Stimulated activated CD8-positive, alpha-beta memory T cell treated with anti-CD3 and anti-CD28 coated beads, Interleukin-15, amount 100 ng/mL, for 4 hours (primary cell): Measurements from ENCODE around the gene MYO3B.

ENCODE experiments used
- DNase-seq, 2 donors: peaks; one replicate each; pipeline ENCODE4 v3.0.0-alpha.2; 2020; ENCODE audit warnings: low read depth in 2 of 2

MYO3B gene

DNA sequence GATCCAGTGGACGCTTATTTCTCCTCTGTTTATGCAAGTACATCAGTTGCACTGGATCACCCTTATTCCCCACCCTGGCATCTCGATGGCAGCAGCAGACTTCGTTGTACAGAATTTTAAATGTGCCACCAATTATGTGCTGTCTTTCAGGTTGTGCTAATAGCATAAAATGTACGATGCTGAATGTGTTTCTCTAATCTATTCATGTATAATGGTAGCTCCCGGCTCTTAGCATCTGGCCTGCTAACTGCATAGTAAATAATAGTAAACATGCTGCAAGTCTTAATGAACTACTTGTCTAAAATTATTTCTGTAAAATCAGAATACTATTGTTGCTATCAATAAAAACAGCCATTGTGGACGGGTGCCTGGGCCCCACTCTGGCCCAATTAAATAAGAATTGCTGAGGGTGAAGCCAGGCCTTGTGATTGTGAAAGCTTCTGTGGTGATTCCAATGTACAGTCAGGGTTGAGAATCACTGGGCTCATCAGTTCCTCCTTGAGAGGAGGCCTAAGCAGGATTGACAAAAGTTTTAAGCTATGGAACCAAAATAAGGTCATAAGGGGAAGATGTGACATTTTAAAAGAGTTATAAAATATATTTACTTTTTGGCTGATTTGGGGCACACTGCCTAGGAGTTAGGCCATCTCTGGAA, 14.4 kb upstream of the MYO3B start:
- DNase-seq: no peak

GRCh38 chr2:170165129-170165528, 12.8 kb upstream of the MYO3B start:
- no peak for DNase-seq

DNA sequence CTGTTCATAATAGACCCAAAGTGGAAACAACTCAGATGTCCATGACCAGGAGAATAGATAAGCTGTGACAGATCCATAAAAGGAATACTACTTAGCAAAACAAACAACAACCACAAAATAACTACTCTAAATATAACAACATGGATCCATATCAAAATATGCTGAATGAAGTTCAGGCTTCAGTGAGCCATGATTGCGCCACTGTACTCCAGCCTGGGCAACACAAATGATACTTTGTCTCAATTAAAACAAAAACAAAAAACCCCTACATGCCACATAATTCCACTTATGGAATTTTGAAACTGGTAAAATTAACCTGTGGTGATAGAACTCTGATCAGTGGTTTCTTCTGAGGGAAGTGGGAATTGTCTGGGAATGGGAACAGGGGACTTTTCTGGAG, 11.2 kb upstream of the MYO3B start:
- no peak for DNase-seq

- DNase-seq: no peak
Measured at GRCh38 chr2:170170281-170171040, 7.5 kb upstream of the MYO3B start.

GRCh38 chr2:170176212-170176611, 1.7 kb upstream of the MYO3B start:
- DNase-seq: no peak

- DNase-seq: no peak
Measured at GRCh38 chr2:170180031-170180566, 2.2 kb downstream of the MYO3B start.

DNA sequence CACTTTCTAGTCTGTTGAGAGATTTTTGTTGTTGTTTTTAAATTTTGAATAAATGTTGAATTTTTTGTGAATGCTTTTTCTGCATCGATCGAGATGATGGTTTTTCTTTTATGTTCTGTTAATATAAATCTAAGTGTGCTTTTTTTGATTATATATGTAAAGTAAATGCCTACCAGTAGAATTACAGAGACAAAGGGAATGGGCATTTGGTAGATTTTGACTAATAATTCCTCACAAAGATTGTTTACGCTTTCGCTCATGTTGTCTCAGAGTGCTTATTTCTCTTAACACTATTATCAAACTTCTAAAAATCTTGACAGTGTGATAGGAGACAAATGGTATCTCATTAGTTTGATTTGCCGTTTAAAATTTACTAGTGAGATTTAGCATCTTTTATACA, 3.7 kb downstream of the MYO3B start:
- no peak for DNase-seq

DNA sequence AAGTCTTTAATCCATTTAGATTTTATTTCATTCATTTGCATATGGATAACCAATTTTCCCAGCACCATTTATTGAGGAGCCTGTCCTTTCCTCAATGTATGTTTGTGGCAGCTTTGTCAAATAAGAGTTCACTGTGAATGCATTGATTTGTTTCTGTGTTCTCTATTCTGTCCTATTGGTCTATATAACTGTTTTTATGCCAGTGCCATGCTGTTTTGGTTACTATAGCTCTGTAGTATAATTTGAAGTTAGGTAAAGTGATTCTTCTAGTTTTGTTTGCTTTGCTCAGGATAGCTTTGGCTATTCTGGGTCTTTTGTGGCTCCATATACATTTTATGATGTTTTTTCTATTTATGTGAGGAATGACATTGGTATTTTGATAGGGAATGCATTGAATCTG, 7.4 kb downstream of the MYO3B start:
- DNase-seq: no peak

DNA sequence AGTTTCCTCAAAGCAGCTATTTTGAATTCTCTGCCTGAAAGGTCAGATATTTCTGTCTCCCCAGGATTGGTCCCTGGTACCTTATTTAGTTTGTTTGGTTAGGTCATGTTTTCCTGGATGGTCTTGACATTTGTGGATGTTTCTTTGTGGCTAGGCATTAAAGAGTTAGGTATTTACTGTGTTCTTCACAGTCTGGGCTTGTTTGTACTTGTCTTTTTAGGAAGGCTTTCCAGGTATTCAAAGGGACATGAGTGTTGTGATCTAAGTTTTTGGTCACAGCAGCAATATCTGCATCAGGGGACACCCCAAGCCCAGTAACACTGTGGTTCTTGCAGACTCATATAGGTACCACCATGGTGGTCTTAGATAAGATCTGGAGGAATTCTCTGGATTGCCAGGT, 11.8 kb downstream of the MYO3B start:
- DNase-seq: no peak

DNA sequence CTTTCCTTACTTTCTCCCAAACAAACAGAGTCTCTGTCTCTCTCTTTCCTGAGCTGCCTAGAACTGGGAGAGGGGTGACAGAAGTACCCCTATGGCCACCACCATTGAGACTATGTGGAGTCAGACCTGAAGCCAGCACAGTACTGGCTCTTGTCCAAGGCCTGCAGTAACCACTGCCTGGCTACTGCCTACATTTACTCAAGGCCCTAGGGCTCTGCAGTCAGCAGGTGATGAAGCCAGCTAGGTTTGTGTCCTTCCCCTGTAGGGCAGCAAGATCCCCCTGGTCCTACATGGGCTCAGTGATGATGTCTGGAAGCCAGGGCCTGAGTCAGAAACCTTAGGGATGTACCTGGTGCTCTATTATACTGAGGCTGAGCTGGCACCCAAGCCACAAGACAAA, 12.2 kb downstream of the MYO3B start:
- DNase-seq: no peak

DNA sequence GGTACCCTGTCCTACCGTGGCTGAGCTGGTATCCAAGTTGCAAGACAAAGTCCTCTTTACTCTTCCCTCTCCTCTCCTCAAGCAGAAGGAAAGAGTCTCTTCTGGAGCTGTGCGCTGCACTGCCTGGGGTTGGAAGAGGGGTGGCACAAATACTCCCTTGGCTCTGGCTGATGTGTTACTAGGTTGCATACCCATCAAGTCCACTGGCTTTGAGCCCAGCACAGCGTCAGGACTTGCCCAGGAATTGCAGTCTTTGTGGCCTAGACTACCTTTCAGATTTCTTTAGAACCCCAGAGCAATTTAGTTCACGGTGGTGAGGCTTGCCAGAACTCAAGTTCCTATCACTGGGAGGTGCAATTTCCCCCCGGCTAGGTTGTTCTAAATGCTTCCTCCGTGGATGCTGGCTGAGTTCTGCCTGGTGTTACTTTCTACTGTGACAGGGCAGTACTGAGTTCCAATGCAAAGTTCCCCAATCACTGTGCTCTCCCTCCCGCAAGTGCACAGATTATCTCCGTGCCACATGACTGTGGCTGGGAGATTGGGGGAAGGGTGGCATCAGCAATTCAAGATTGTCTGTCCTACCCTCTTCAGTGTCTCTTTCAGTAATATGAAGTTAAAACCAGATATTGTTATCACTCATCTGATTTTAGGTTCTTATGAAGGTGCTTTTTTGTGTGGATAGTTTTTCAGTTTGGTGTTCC, 13.4 kb downstream of the MYO3B start:
- no peak for DNase-seq

GRCh38 chr2:170196963-170197362, 19.0 kb downstream of the MYO3B start:
- no peak for DNase-seq

DNA sequence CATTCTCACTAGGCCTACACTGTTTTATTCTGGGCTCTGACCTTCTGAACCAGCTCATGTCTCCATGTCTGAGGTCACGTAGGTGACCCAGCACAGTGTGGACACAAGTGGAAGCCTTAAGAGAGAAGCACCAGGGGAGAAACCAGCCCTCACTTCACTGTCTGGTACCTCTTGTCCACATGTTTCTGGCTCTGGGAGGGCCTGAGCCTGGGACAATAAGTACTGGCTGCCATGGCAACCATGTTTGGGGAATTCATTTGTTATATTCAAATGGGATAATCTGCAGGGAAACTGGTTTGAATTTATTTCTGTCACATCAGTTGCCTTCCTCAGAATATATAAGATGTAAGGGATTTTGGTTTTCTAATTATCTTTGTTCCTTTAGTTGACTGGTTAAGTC, 23.3 kb downstream of the MYO3B start:
- DNase-seq: no peak

- DNase-seq: no peak
Measured at GRCh38 chr2:170201734-170202393, 23.9 kb downstream of the MYO3B start.

DNA sequence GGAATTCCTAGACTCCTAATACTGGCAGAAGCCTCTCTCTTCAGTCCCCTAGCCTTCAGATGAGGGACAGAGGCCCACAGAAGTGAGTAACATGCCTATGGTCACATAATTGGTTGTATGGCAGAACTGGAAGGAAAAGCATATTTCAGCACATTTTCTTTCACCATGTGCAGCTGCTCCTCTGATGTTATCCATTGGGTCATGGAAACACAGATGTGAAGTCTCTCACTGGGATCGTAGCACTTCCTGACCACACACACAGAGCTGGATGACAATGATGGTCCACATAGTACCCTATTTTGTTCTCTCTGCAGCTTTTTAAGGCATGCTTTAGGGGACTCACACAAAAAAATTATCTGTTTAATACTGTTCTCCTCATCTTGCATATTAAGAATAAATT, 24.5 kb downstream of the MYO3B start:
- no peak for DNase-seq

- DNase-seq: no peak
Measured at GRCh38 chr2:170204298-170204951, 26.5 kb downstream of the MYO3B start.

DNA sequence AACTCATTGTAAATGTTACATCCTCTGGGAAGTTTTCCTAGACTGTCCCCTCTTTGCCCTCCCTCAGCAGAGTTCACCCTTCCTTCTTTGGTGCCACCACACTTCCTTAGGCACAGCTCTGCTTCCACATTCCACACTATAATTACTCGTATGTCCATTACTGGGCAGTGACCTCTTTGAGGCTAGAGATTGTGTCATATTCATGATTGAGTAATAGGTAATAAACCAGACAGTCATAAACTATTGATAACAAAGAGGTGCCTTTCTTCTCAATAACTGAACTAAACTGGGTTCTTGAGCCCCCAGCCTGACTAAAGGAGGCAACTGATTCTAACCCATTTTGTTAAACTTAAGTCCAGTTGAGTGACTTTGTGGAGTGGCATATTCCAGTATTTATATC, 28.3 kb downstream of the MYO3B start:
- no peak for DNase-seq

- no peak for DNase-seq
Measured at GRCh38 chr2:170206805-170207407, 29.0 kb downstream of the MYO3B start.

- DNase-seq: no peak
Measured at GRCh38 chr2:170207901-170208300, 30.0 kb downstream of the MYO3B start.

DNA sequence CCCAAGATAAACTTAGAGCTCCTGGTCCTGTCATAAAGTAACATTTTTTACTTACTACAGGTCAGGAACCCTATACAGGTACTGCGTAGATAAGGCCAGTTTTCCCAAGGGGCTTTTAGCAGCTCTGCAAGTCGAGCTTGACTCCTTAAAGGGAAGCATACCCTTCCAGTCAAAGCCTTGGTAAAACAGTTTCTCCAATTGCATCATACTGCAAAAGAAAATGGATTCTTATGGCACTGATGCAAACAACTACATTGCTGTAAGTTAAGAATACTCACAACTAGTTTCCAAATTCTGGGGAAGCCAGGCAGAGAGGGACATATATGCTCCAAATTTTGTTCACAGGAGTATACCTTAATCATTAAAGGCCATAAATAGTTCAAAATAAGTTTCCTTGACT, 31.0 kb downstream of the MYO3B start:
- no peak for DNase-seq

GRCh38 chr2:170212625-170213280, 34.8 kb downstream of the MYO3B start:
- DNase-seq: no peak
